ENCODE results near the gene UBE2N.

DNA sequence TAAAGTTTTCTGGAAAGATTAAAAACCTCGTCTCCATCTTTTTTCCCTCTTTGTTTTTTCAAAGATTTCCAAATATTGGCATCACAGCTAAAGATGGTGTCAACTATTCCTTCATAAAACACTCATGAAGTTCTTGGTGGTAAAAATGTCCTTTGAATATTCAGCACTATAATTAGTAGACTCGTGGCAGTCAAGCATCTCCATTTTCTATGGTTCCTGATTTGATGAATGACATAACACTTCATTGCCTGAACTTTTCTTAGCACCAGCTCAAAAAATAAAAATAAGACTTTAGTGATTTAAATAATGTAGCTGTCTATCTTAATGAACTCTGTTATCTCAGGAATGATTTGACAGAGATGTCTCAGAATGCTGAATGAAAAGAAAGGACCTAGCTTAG lies 19.7 kb downstream of the UBE2N start:
- TF ChIP-seq, protein P1, sequence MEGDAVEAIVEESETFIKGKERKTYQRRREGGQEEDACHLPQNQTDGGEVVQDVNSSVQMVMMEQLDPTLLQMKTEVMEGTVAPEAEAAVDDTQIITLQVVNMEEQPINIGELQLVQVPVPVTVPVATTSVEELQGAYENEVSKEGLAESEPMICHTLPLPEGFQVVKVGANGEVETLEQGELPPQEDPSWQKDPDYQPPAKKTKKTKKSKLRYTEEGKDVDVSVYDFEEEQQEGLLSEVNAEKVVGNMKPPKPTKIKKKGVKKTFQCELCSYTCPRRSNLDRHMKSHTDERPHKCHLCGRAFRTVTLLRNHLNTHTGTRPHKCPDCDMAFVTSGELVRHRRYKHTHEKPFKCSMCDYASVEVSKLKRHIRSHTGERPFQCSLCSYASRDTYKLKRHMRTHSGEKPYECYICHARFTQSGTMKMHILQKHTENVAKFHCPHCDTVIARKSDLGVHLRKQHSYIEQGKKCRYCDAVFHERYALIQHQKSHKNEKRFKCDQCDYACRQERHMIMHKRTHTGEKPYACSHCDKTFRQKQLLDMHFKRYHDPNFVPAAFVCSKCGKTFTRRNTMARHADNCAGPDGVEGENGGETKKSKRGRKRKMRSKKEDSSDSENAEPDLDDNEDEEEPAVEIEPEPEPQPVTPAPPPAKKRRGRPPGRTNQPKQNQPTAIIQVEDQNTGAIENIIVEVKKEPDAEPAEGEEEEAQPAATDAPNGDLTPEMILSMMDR (conservative IDR thresholded peaks at IDR 0.05; ENCODE audit: low read depth in 2 of 2) = no peak
- TF ChIP-seq EZH2 (IDR thresholded peaks at IDR 0.05; ENCODE audit: low read depth, unreplicated experiment) (no peak), ZNF114 (CRISPR knock-in tag; IDR thresholded peaks at IDR 0.05) (no peak), EZH2phosphoT487 (IDR thresholded peaks at IDR 0.05; ENCODE audit: unreplicated experiment) (no peak), POLR2AphosphoS5 (IDR thresholded peaks at IDR 0.05; ENCODE audit: low read depth) (no peak), CREB1 (CRISPR knock-in tag; IDR thresholded peaks at IDR 0.05; ENCODE audit: low read depth) (no peak), JUNB (IDR thresholded peaks at IDR 0.05; ENCODE audit: unreplicated experiment) (no peak), ZNF331 (CRISPR knock-in tag; IDR thresholded peaks at IDR 0.05; ENCODE audit: low read depth) (no peak), REST (IDR thresholded peaks at IDR 0.05; ENCODE audit: unreplicated experiment) (no peak), STAT1 (IDR thresholded peaks at IDR 0.05; ENCODE audit: unreplicated experiment) (no peak)
- TF ChIP-seq, protein P2, sequence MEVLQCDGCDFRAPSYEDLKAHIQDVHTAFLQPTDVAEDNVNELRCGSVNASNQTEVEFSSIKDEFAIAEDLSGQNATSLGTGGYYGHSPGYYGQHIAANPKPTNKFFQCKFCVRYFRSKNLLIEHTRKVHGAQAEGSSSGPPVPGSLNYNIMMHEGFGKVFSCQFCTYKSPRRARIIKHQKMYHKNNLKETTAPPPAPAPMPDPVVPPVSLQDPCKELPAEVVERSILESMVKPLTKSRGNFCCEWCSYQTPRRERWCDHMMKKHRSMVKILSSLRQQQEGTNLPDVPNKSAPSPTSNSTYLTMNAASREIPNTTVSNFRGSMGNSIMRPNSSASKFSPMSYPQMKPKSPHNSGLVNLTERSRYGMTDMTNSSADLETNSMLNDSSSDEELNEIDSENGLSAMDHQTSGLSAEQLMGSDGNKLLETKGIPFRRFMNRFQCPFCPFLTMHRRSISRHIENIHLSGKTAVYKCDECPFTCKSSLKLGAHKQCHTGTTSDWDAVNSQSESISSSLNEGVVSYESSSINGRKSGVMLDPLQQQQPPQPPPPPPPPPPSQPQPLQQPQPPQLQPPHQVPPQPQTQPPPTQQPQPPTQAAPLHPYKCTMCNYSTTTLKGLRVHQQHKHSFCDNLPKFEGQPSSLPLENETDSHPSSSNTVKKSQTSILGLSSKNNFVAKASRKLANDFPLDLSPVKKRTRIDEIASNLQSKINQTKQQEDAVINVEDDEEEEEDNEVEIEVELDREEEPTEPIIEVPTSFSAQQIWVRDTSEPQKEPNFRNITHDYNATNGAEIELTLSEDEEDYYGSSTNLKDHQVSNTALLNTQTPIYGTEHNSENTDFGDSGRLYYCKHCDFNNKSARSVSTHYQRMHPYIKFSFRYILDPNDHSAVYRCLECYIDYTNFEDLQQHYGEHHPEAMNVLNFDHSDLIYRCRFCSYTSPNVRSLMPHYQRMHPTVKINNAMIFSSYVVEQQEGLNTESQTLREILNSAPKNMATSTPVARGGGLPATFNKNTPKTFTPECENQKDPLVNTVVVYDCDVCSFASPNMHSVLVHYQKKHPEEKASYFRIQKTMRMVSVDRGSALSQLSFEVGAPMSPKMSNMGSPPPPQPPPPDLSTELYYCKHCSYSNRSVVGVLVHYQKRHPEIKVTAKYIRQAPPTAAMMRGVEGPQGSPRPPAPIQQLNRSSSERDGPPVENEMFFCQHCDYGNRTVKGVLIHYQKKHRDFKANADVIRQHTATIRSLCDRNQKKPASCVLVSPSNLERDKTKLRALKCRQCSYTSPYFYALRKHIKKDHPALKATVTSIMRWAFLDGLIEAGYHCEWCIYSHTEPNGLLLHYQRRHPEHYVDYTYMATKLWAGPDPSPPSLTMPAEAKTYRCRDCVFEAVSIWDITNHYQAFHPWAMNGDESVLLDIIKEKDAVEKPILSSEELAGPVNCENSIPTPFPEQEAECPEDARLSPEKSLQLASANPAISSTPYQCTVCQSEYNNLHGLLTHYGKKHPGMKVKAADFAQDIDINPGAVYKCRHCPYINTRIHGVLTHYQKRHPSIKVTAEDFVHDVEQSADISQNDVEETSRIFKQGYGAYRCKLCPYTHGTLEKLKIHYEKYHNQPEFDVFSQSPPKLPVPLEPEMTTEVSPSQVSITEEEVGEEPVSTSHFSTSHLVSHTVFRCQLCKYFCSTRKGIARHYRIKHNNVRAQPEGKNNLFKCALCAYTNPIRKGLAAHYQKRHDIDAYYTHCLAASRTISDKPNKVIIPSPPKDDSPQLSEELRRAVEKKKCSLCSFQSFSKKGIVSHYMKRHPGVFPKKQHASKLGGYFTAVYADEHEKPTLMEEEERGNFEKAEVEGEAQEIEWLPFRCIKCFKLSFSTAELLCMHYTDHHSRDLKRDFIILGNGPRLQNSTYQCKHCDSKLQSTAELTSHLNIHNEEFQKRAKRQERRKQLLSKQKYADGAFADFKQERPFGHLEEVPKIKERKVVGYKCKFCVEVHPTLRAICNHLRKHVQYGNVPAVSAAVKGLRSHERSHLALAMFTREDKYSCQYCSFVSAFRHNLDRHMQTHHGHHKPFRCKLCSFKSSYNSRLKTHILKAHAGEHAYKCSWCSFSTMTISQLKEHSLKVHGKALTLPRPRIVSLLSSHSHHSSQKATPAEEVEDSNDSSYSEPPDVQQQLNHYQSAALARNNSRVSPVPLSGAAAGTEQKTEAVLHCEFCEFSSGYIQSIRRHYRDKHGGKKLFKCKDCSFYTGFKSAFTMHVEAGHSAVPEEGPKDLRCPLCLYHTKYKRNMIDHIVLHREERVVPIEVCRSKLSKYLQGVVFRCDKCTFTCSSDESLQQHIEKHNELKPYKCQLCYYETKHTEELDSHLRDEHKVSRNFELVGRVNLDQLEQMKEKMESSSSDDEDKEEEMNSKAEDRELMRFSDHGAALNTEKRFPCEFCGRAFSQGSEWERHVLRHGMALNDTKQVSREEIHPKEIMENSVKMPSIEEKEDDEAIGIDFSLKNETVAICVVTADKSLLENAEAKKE (CRISPR knock-in tag; IDR thresholded peaks at IDR 0.05) = no peak

Measured in GM23338 (cell line).